NT2/D1 (cell line): ENCODE data around the gene ABCG1.

Experiments
- SUZ12 ChIP-seq: IDR thresholded peaks from 2 replicates; pipeline ENCODE4 v1.6.1; 2011; ENCODE audit not compliant: insufficient read length, insufficient read depth; ENCODE audit errors: extremely low read depth
- YY1 ChIP-seq: IDR thresholded peaks from 2 replicates; pipeline ENCODE4 v1.6.1; 2011; ENCODE audit not compliant: insufficient read length, insufficient read depth
- ZNF274 ChIP-seq: IDR thresholded peaks from 2 replicates; pipeline ENCODE4 v1.6.1; 2011; ENCODE audit warnings: mild to moderate bottlenecking, low read depth, low read length

DNA sequence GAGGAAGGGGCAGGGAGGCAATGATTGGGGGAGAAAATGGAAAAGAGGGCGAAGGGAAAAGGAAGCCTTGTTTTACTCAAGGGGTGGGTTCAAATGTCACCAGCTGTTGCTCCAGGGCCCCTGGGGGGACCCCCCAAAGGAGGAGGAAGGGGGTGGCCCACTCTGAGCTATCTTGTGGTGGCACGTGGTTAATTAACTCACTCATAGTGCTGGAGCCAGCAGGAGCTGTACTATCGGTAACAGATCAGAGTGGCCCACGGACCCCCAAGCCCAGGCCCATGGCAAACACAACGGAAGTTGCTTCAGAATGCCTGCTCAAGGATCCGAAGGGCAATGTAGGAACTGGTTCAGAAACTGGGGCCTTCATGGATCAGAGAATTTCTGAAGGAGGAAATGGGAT, 124.6 kb downstream of the ABCG1 start:
- TF ChIP-seq SUZ12 (no peak), ZNF274 (no peak), YY1 (no peak)
